ENCODE results near the gene SCAMP4. TPM values are rescaled to one million over a fixed set of nuclear protein-coding genes. Genes with fewer than 3 reads are reported as not detected.

The SCAMP4 gene
- total and polyA plus RNA-seq, 9 of the 15 experiments (the other 6 are each of a cell fraction or from before 2014, with no cell fraction given), result 0.81 to 45.9 (median 12.8) TPM

- TF ChIP-seq, protein P1, sequence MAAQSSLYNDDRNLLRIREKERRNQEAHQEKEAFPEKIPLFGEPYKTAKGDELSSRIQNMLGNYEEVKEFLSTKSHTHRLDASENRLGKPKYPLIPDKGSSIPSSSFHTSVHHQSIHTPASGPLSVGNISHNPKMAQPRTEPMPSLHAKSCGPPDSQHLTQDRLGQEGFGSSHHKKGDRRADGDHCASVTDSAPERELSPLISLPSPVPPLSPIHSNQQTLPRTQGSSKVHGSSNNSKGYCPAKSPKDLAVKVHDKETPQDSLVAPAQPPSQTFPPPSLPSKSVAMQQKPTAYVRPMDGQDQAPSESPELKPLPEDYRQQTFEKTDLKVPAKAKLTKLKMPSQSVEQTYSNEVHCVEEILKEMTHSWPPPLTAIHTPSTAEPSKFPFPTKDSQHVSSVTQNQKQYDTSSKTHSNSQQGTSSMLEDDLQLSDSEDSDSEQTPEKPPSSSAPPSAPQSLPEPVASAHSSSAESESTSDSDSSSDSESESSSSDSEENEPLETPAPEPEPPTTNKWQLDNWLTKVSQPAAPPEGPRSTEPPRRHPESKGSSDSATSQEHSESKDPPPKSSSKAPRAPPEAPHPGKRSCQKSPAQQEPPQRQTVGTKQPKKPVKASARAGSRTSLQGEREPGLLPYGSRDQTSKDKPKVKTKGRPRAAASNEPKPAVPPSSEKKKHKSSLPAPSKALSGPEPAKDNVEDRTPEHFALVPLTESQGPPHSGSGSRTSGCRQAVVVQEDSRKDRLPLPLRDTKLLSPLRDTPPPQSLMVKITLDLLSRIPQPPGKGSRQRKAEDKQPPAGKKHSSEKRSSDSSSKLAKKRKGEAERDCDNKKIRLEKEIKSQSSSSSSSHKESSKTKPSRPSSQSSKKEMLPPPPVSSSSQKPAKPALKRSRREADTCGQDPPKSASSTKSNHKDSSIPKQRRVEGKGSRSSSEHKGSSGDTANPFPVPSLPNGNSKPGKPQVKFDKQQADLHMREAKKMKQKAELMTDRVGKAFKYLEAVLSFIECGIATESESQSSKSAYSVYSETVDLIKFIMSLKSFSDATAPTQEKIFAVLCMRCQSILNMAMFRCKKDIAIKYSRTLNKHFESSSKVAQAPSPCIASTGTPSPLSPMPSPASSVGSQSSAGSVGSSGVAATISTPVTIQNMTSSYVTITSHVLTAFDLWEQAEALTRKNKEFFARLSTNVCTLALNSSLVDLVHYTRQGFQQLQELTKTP (IDR thresholded peaks at IDR 0.05; ENCODE audit: low read depth in 1 of 2, partially characterized antibody in 2 of 2), result peak in 1 of 2 experiments; percentile 20
- TF ChIP-seq U2AF2 (optimal IDR thresholded peaks at IDR 0.05; ENCODE audit: low read depth, low read length) (no peak), ZNF586 (CRISPR knock-in tag; conservative IDR thresholded peaks at IDR 0.05) (no peak), ZNF121 (CRISPR knock-in tag; conservative IDR thresholded peaks at IDR 0.05) (no peak), ZNF239 (CRISPR knock-in tag; IDR thresholded peaks at IDR 0.05) (no peak), WHSC1 (IDR thresholded peaks at IDR 0.05; ENCODE audit: low read length) (no peak), IFI16 (CRISPR knock-in tag; IDR thresholded peaks at IDR 0.05) (no peak), FOXJ2 (tag; IDR thresholded peaks at IDR 0.05) (no peak), SMAD4 (CRISPR knock-in tag; conservative IDR thresholded peaks at IDR 0.05) (no peak; the same call in 1 of the 2 replicates), ZNF398 (CRISPR knock-in tag; IDR thresholded peaks at IDR 0.05) (no peak), CHD1 (IDR thresholded peaks at IDR 0.05; ENCODE audit: low read length) (no peak), SREBF1 (IDR thresholded peaks at IDR 0.05; ENCODE audit: borderline replicate concordance, low read depth, low read length) (no peak), MTA3 (IDR thresholded peaks at IDR 0.05; ENCODE audit: borderline replicate concordance) (no peak)
- TF ChIP-seq, protein P2, sequence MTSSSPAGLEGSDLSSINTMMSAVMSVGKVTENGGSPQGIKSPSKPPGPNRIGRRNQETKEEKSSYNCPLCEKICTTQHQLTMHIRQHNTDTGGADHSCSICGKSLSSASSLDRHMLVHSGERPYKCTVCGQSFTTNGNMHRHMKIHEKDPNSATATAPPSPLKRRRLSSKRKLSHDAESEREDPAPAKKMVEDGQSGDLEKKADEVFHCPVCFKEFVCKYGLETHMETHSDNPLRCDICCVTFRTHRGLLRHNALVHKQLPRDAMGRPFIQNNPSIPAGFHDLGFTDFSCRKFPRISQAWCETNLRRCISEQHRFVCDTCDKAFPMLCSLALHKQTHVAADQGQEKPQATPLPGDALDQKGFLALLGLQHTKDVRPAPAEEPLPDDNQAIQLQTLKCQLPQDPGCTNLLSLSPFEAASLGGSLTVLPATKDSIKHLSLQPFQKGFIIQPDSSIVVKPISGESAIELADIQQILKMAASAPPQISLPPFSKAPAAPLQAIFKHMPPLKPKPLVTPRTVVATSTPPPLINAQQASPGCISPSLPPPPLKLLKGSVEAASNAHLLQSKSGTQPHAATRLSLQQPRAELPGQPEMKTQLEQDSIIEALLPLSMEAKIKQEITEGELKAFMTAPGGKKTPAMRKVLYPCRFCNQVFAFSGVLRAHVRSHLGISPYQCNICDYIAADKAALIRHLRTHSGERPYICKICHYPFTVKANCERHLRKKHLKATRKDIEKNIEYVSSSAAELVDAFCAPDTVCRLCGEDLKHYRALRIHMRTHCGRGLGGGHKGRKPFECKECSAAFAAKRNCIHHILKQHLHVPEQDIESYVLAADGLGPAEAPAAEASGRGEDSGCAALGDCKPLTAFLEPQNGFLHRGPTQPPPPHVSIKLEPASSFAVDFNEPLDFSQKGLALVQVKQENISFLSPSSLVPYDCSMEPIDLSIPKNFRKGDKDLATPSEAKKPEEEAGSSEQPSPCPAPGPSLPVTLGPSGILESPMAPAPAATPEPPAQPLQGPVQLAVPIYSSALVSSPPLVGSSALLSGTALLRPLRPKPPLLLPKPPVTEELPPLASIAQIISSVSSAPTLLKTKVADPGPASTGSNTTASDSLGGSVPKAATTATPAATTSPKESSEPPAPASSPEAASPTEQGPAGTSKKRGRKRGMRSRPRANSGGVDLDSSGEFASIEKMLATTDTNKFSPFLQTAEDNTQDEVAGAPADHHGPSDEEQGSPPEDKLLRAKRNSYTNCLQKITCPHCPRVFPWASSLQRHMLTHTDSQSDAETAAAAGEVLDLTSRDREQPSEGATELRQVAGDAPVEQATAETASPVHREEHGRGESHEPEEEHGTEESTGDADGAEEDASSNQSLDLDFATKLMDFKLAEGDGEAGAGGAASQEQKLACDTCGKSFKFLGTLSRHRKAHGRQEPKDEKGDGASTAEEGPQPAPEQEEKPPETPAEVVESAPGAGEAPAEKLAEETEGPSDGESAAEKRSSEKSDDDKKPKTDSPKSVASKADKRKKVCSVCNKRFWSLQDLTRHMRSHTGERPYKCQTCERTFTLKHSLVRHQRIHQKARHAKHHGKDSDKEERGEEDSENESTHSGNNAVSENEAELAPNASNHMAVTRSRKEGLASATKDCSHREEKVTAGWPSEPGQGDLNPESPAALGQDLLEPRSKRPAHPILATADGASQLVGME (CRISPR knock-in tag; IDR thresholded peaks at IDR 0.05), result no peak
Observed at GRCh38 chr19:1863638-1864479, 41.3 kb upstream of the SCAMP4 start (continued).

Data from K562 (cell line).